Psoas muscle (tissue), 8 donors: ENCODE data around the gene FAM222A. TPM values are rescaled to one million over a fixed set of nuclear protein-coding genes. Genes with fewer than 3 reads are reported as not detected.

Experiments
- ATAC-seq, 4 donors: fragments of 200-7000 bp; cut with Tn5 transposase; one replicate each; pipeline ENCODE4 v1.9.1; 2020; ENCODE audit warnings: moderate library complexity in 3 of 4, mild to moderate bottlenecking in 2 of 4
- DNase-seq, 2 donors: peaks; one replicate each; pipeline ENCODE4 v3.0.0-alpha.2; 2020
- H3K27ac ChIP-seq: fragments of 200-600 bp; one replicate; pipeline ENCODE4 v1.8.0; 2022
- H3K27me3 ChIP-seq, 3 donors: fragments of 200-600 bp in 1 of 3; one replicate each; pipeline versions ENCODE4 v1.6.1 to v1.8.0; 2013 to 2022; ENCODE audit warnings: low read length in 2 of 3, mild to moderate bottlenecking in 2 of 3, moderate library complexity in 1 of 3; ENCODE audit not compliant: insufficient read depth in 3 of 3
- H3K36me3 ChIP-seq, 2 donors: fragments of 200-600 bp in 1 of 2; one replicate each; pipeline versions ENCODE4 v1.6.1 to v1.8.0; 2013 to 2022; ENCODE audit warnings: low read depth in 1 of 2, mild to moderate bottlenecking in 1 of 2, moderate library complexity in 1 of 2; ENCODE audit not compliant: insufficient read depth in 1 of 2
- H3K4me1 ChIP-seq: fragments of 200-600 bp; one replicate; pipeline ENCODE4 v1.8.0; 2022
- H3K4me3 ChIP-seq: fragments of 200-600 bp; one replicate; pipeline ENCODE4 v1.8.0; 2022; ENCODE audit warnings: mild to moderate bottlenecking
- H3K9me3 ChIP-seq: fragments of 200-600 bp; one replicate; pipeline ENCODE4 v1.8.0; 2022
- WGBS, 3 donors: extraction: QIAGEN DNeasy Blood & Tissue Kit; methylation state at CpG; one replicate each; pipeline versions ENCODE4 v1.1.6 to v1.1.7; 2013; 5-methylcytosine and 5-hydroxymethylcytosine counted together
- intact Hi-C, 2 donors: fragments of 100-400 bp; cut with DNase I; formaldehyde crosslinking; loops; one replicate each; pipeline versions ENCODE4 v1.11.0 to v1.14.2; 2022
- polyA plus RNA-seq, 3 donors: library from polyadenylated mRNA; stranded (reverse); fragments of 200-250 nt; gene quantifications; one replicate each; pipeline ENCODE4 v1.2.3, GENCODE V29; 2013
- total RNA-seq, 4 donors: library from RNA; stranded (reverse); fragmentation: NEBNext Ultra II Directional in 2 of 4; extraction: Animal tissue kit (Norgen Biotek cat#: 25700) in 2 of 4; gene quantifications; one replicate each; pipeline versions ENCODE4 v1.2.1 to v1.2.4, GENCODE V29; 2021 to 2023
- TF ChIP-seq, protein P1 (sequence below): fragments of 200-600 bp; IDR thresholded peaks from one replicate; pipeline ENCODE4 v1.8.0; 2022; ENCODE audit warnings: antibody characterized with exemption
- donor health status: healthy with polysubstance abuse.
- donor health status: DM: no; HTN: no; CAD: no; lungs with moderate emphysema.
- donor health status: Bipolar disorder and iron deficiency.
- donor health status: healthy.
- donor health status: DM: yes; HTN: yes; CAD: no.
- donor health status: DM: no; HTN: no; CAD: no.
- donor health status: DM: no; HTN: no; CAD: no.
- donor health status: DM: yes; HTN: yes; CAD: no.

The FAM222A gene
- total and polyA plus RNA-seq, 7 donors, result 0.59 to 15.8 (median 5.1) TPM

DNA sequence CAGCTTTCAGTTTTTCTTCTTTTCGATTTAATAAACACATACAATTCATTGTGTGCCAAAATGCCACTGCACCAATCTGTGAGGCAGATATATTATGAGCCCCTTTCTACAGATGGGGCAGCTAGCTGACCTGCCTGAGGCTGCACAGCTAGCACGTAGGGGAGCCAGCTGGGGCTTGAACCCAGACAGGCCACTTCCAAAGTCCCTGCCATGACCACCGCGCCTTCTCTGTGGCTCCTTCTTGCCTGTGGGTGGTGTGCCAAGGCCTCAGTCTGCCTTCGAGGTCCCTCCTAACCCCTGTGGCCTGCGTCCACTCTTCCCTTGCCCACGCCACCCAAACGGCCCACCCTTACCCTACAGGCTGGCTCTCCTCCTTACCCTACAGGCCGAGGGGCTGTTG lies 16.2 kb downstream of the FAM222A start:
- DNase-seq (peak in 1 of 2 donors; percentile 29), ATAC-seq (no peak)
- H3K4me1 ChIP-seq, result peaks cover 10% of the 10 kb centered on the region
- no peaks in the 10 kb centered on the region for H3K27me3 ChIP-seq
- no peaks in the 10 kb centered on the region for H3K36me3 ChIP-seq
- H3K4me3 ChIP-seq, result no peak overlapping the region
- TF ChIP-seq, protein P1, sequence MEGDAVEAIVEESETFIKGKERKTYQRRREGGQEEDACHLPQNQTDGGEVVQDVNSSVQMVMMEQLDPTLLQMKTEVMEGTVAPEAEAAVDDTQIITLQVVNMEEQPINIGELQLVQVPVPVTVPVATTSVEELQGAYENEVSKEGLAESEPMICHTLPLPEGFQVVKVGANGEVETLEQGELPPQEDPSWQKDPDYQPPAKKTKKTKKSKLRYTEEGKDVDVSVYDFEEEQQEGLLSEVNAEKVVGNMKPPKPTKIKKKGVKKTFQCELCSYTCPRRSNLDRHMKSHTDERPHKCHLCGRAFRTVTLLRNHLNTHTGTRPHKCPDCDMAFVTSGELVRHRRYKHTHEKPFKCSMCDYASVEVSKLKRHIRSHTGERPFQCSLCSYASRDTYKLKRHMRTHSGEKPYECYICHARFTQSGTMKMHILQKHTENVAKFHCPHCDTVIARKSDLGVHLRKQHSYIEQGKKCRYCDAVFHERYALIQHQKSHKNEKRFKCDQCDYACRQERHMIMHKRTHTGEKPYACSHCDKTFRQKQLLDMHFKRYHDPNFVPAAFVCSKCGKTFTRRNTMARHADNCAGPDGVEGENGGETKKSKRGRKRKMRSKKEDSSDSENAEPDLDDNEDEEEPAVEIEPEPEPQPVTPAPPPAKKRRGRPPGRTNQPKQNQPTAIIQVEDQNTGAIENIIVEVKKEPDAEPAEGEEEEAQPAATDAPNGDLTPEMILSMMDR, result no peak
- intact Hi-C loops, result no loop called here
- no peak overlapping the region for H3K27ac ChIP-seq
- 86 to 88% (median 87%) methylated on average over 9 of the region's 9 CpGs for WGBS, 3 donors
- H3K9me3 ChIP-seq, result no peaks in the 10 kb centered on the region

DNA sequence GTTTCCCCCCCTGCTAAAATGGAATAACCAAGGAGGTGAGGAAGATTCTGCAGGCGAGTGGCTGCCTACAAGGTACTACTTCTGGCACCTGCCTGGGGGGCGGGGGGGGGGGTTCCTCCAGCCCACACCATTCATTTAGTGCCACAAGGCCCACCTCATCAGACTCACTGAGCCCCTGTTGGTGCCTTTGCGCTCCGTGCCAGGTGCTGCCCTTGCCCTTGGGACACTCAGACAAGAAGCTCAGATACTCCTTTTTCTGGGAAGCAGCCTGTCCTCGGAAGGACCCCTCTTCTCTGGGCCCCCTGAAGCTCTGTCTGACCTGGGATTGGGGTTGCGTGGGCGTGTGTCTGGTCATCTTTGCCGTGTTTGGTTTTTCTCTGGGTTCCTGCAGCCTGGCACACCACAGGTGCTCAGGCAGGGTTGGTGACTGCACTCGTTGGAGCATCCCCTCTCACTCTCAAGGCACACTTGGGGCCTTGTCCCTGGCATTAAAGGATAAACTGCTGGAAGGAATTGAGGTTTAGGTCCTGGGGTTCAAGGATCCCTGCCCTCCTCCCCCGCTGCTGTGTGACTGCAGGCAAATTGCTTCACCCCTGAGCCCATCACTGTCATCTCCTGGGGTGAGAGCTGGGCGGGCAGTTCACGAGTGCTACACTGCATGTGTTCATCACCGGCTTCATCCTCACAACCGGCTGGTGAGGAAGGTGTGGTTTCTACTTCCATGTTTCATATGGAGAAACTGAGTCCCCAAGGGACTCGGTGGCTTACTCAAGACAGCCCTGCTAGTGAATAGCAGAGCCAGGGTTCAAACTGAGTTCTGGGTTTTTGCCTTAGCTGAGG lies 16.9 kb downstream of the FAM222A start:
- Histone ChIP-seq H3K4me3 (no peak overlapping the region), H3K36me3 (no peaks in the 10 kb centered on the region), H3K4me1 (peaks cover 10% of the 10 kb centered on the region), H3K27me3 (no peaks in the 10 kb centered on the region), H3K9me3 (no peaks in the 10 kb centered on the region), H3K27ac (no peak overlapping the region)
- TF ChIP-seq, protein P1, result no peak
- ATAC-seq, result no peak
- intact Hi-C loops, result no loop called here
- DNase-seq, result peak; percentile 5 to 20
- 83 to 89% (median 85%) methylated on average over 14 to 15 of the region's 15 CpGs for WGBS, 3 donors

DNA sequence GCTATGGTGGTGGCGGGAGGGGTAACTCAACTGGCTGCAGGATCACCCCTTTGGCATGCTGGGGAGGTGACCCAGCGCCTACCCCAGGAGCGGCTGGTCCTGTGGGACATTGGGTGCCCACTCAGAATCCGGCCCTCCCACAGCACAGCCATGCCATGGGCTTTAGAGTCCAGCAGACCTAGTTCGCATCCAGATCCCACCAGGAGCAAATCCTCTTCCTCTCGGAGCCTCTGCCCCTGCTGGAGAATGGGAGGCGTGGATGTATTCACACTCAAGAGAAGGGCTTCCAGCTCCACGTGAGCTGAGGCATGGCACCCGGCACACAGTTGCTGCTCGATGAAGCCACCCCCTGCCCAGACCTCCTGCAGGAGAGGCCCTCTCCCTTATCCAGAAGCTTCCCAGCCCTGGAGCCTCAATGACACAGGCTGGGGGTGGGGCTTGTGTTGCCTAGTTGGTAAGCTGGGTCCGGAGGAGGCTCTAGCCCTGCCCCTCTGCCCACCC lies 17.7 kb downstream of the FAM222A start:
- DNase-seq, result peak; percentile 4 to 42
- Histone ChIP-seq H3K36me3 (no peaks in the 10 kb centered on the region), H3K4me3 (no peak overlapping the region), H3K4me1 (peaks cover 10% of the 10 kb centered on the region), H3K9me3 (no peaks in the 10 kb centered on the region), H3K27ac (no peak overlapping the region), H3K27me3 (no peaks in the 10 kb centered on the region)
- intact Hi-C loops, result no loop called here
- 80 to 95% (median 91%) methylated on average over 11 of the region's 11 CpGs for WGBS, 3 donors
- no peak for ATAC-seq
- TF ChIP-seq, protein P1, result no peak

DNA sequence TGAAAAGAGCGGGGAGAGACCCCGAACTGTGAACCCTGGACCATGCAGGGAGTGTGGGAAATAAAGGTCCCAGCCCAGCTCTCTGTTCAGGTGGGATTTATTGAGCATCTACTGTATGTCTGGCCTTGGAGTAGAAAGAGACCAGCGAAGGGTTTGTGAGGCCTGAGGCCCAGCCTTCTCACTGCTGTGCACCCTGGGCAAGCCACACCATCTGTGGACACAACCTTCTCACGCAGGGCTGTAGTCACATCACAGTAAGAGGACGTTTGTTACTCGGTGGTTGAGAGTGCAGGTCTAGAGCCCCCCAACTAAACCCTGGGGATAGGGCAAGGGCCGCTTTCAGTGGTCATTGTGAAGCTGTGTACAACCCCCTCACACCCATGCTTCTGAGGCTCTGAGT lies 18.2 kb downstream of the FAM222A start:
- Histone ChIP-seq H3K4me3 (no peak overlapping the region), H3K36me3 (no peaks in the 10 kb centered on the region), H3K27me3 (no peaks in the 10 kb centered on the region), H3K9me3 (no peaks in the 10 kb centered on the region), H3K27ac (no peak overlapping the region), H3K4me1 (peaks cover 8% of the 10 kb centered on the region)
- ATAC-seq (no peak), DNase-seq (peak in 1 of 2 donors; percentile 4)
- intact Hi-C loops, result no loop called here
- WGBS, 3 donors, result 86 to 90% (median 87%) methylated on average over 7 of the region's 7 CpGs
- TF ChIP-seq, protein P1, result no peak
